Transverse colon (tissue), 3 donors: ENCODE results near the gene ADAM30.

Experiments
- CTCF ChIP-seq, 5 experiments: fragments of 200-600 bp in 3 of 5; fragments of 450-650 bp in 2 of 5; sonication (generic) in 3 of 5; IDR thresholded peaks; 1 replicate in 2 of 5; 2 replicates in 3 of 5; pipeline ENCODE4 v1.5.1; 2016 to 2017; ENCODE audit warnings: antibody characterized with exemption in 5 of 5, inconsistent platforms in 3 of 5, mild to moderate bottlenecking in 2 of 5, moderate library complexity in 1 of 5
- EP300 ChIP-seq: sonication (generic); formaldehyde crosslinking; IDR thresholded peaks from one replicate; pipeline ENCODE4 v1.6.1; 2017; ENCODE audit warnings: antibody characterized with exemption, low read depth
- POLR2A ChIP-seq: fragments of 450-650 bp; IDR thresholded peaks from one replicate; pipeline ENCODE4 v1.6.1; 2016; ENCODE audit warnings: antibody characterized with exemption, mild to moderate bottlenecking, moderate library complexity

- TF ChIP-seq POLR2A, result no peak
- TF ChIP-seq CTCF (IDR thresholded peaks at IDR 0.05), result no peak
- TF ChIP-seq EP300, result no peak
Measured at GRCh38 chr1:119896303-119896702, at the start of gene ADAM30.
